ENCODE results near the gene OR5AR1. TPM values are rescaled to one million over a fixed set of nuclear protein-coding genes. Genes with fewer than 3 reads are reported as not detected.

OR5AR1 gene
- total RNA-seq, 1 experiment from 2014 or later, result not detected

DNA sequence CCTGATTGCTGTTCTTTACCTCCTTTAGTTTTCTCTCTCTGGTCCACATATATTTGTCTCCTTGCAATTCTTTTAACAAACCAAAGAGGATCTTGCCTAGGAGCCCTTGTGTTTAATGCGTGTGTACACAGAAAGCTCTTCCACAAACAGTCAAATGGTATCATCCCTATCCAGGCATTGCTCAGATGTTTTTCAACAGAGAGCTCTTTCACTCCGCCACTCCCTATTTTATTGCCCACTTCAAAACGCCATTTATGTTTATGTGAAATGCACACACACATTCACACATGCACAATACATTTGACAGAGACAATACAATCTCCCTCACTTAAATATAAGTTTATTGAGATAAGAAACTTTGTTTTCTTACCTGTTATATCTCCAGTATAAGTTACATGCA is 26.0 kb upstream of the OR5AR1 start:
- no peak overlapping the region for H4K91ac ChIP-seq (ENCODE audit: insufficient read length, low read depth, low read length)
- H2BK15ac ChIP-seq (ENCODE audit: low read depth, low read length), result no peak overlapping the region
- no peak overlapping the region for H2BK20ac ChIP-seq (ENCODE audit: low read depth, low read length, poor library complexity, severe bottlenecking)
- H4K8ac ChIP-seq (replicated peaks; ENCODE audit: insufficient read length, low read depth, low read length), result no peak overlapping the region
- H3K27ac Mint-ChIP-seq, result no peak overlapping the region
- TF ChIP-seq, protein P1, sequence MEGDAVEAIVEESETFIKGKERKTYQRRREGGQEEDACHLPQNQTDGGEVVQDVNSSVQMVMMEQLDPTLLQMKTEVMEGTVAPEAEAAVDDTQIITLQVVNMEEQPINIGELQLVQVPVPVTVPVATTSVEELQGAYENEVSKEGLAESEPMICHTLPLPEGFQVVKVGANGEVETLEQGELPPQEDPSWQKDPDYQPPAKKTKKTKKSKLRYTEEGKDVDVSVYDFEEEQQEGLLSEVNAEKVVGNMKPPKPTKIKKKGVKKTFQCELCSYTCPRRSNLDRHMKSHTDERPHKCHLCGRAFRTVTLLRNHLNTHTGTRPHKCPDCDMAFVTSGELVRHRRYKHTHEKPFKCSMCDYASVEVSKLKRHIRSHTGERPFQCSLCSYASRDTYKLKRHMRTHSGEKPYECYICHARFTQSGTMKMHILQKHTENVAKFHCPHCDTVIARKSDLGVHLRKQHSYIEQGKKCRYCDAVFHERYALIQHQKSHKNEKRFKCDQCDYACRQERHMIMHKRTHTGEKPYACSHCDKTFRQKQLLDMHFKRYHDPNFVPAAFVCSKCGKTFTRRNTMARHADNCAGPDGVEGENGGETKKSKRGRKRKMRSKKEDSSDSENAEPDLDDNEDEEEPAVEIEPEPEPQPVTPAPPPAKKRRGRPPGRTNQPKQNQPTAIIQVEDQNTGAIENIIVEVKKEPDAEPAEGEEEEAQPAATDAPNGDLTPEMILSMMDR (conservative IDR thresholded peaks at IDR 0.05), result no peak
- no peak overlapping the region for H3T11ph ChIP-seq (ENCODE audit: low read length)
- H2BK120ac ChIP-seq (ENCODE audit: low read depth, low read length, poor library complexity, severe bottlenecking), result no peak overlapping the region
- H3K9ac ChIP-seq (ENCODE audit: extremely low read depth, insufficient read length, low read length), result no peak overlapping the region
- H3K9me3 ChIP-seq (ENCODE audit: control insufficient read depth, low read depth, low read length), result no peaks in the 10 kb centered on the region
- H2AK5ac ChIP-seq (ENCODE audit: insufficient read length, low read length), result no peak overlapping the region
- no peak for DNase-seq
- H3K4me3 Mint-ChIP-seq, result no peak overlapping the region
- H3K9me3 Mint-ChIP-seq, result peaks cover 3 to 4% of the 10 kb centered on the region in 2 experiments; a peak in 3 of 5 replicates
- H3K79me1 ChIP-seq (ENCODE audit: insufficient read depth, low read depth, low read length, poor library complexity, severe bottlenecking), result no peaks in the 10 kb centered on the region
- H3K4me1 Mint-ChIP-seq, result no peaks in the 10 kb centered on the region
- H3K36me3 Mint-ChIP-seq (ENCODE audit: insufficient read depth in 1 of 3, low read depth in 3 of 3), result peaks cover 0 to 4% (median 2%) of the 10 kb centered on the region in 3 experiments; a peak in 2 of 7 replicates
- no peak overlapping the region for H3K4me2 ChIP-seq (ENCODE audit: insufficient read depth, insufficient read length, low read length)
- H4K20me1 ChIP-seq (ENCODE audit: control insufficient read depth, insufficient read depth, insufficient read length), result no peaks in the 10 kb centered on the region
- no peak overlapping the region for H2BK5ac ChIP-seq (ENCODE audit: insufficient read length, low read length)
- no peak overlapping the region for H3K23ac ChIP-seq (ENCODE audit: insufficient read length, low read depth, low read length)
- no peak overlapping the region for H4K5ac ChIP-seq (ENCODE audit: insufficient read length, low read depth, low read length)
- no peaks in the 10 kb centered on the region; the same call in 1 of the 2 replicates for H3K27me3 Mint-ChIP-seq (ENCODE audit: low read depth)
- no peak overlapping the region for H2AFZ ChIP-seq (ENCODE audit: low read length)
- H3K18ac ChIP-seq (ENCODE audit: insufficient read length, low read depth, low read length), result no peak overlapping the region
- H3K23me2 ChIP-seq (ENCODE audit: insufficient read length, low read depth, low read length, poor library complexity, severe bottlenecking), result no peaks in the 10 kb centered on the region
- no CpG with 5 or more reads among the region's 3 CpGs for WGBS (ENCODE audit: extremely low coverage, insufficient read length, low lambda C conversion rate)
- H3K14ac ChIP-seq (ENCODE audit: insufficient read depth, low read length), result no peak overlapping the region
- no peaks in the 10 kb centered on the region for H3K4me1 ChIP-seq (ENCODE audit: insufficient read depth, low read length)
- no peaks in the 10 kb centered on the region for H3K27me3 ChIP-seq (ENCODE audit: insufficient read depth, low read length)
- no peak overlapping the region for H3K56ac ChIP-seq (ENCODE audit: insufficient read length, low read depth, low read length)
- H3K4ac ChIP-seq (ENCODE audit: low read depth, low read length), result no peak overlapping the region
- no peaks in the 10 kb centered on the region for H3K79me2 ChIP-seq (ENCODE audit: insufficient read depth, low read length)
- H3K27ac ChIP-seq (ENCODE audit: insufficient read length, low read depth, low read length), result no peak overlapping the region
- H2BK12ac ChIP-seq (ENCODE audit: insufficient read length, low read depth, low read length), result no peak overlapping the region
